Cardiac fibroblast (primary cell): ENCODE data around the gene PLAAT4.

Experiments
- DNase-seq, 2 donors: peaks; one replicate each; pipeline versions ENCODE4 v3.0.0 to v3.0.0-alpha.2; 2010; ENCODE audit warnings: low read depth in 2 of 2
- H3K4me3 ChIP-seq, 2 donors: replicated peaks in 1 of 2; 1 replicate in 1 of 2; 2 replicates in 1 of 2; pipeline ENCODE4 v1.5.1; 2011; ENCODE audit warnings: low read depth in 2 of 2, low read length in 2 of 2, mild to moderate bottlenecking in 2 of 2, moderate library complexity in 1 of 2
- CTCF ChIP-seq: IDR thresholded peaks from one replicate; pipeline ENCODE4 v1.5.1; 2011; ENCODE audit warnings: low read depth, mild to moderate bottlenecking, low read length, inconsistent platforms

Gene PLAAT4

GRCh38 chr11:63558459-63559157, 22.0 kb downstream of the PLAAT4 start:
- TF ChIP-seq CTCF: no peak
- H3K4me3 ChIP-seq: no peak overlapping the region
- DNase-seq: no peak

GRCh38 chr11:63560506-63561180, 24.0 kb downstream of the PLAAT4 start:
- no peak overlapping the region for H3K4me3 ChIP-seq
- DNase-seq: peak in 1 of 2 donors; percentile 42
- no peak for TF ChIP-seq CTCF

DNA sequence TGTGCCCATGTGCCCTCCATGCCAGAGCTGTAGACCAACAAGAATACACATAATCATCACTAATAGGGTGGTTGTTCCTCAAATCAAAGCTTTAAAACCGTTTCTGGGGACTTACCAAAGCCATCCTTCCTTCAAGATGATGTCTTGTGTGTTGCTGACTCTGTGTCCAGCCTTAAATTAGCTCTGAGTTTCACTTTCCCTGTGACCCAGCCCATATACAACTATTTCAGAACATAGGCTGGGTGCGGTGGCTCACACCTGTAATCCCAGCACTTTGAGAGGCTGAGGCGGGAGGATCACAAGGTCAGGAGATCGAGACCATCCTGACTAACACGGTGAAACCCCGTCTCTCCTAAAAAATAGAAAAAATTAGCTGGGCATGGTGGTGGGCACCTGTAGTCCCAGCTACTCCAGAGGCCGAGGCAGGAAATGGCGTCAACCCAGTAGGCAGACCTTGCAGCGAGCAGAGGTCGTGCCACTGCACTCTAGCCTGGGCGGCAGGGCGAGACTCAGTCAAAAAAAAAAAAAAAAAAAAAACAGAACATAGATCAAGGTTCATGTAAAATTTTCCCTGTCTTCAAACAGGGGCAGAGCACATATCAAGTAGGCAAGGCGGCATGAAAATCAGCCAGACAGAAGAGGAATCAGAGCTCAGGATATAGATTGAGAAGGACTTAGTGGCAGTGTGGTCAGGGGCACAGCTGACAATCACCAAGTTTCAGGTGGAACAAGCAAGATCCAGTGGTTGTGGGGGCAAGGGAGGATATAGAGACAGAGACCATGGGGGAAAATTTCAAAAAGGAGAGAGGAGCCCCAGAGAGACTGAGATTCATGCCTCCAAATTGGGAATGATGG, 26.8 kb downstream of the PLAAT4 start, which contains the start of gene PLAAT2:
PLAAT2 (minus strand) TSS at position 179 of the 855 bp plus-strand sequence; CDS start at position 124, 55 bp downstream.
- DNase-seq: no peak
- TF ChIP-seq CTCF: no peak
- no peak within 1 kb of the TSS for H3K4me3 ChIP-seq

DNA sequence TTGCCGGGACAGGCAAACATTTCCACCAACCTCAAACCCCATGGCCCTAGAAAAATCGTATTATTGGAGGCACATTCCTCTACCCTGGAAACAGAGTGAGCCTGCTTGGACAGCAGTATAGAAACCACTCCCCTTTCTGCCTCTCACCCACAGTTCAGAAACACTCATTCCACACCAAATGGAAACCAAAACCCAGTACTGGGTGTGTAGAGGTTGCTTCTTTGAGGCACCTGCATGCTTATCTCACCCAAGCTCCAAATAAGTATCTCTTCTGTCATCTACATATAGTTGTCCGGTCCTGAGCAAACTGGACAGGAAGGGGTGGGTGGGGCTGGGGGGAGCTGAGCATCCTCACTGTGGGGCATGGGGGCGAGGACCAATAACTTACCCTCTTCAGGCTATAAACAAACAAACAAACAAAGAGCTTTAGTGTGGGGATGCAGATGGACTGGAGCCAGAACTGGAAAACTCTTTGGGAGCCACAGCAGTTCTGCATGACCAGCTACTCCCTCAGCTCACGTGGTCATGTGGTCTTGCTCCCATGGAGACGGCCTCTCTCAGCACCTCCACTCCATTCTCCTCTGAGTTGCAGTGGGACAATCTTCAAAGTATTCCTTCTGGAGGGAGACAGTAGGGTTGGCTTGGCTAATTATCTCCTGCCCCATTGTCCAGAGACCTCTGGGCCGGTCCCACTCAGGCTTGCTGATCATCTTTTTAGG, 27.6 kb downstream of the PLAAT4 start:
- TF ChIP-seq CTCF: no peak
- DNase-seq: no peak
- H3K4me3 ChIP-seq: no peak overlapping the region

DNA sequence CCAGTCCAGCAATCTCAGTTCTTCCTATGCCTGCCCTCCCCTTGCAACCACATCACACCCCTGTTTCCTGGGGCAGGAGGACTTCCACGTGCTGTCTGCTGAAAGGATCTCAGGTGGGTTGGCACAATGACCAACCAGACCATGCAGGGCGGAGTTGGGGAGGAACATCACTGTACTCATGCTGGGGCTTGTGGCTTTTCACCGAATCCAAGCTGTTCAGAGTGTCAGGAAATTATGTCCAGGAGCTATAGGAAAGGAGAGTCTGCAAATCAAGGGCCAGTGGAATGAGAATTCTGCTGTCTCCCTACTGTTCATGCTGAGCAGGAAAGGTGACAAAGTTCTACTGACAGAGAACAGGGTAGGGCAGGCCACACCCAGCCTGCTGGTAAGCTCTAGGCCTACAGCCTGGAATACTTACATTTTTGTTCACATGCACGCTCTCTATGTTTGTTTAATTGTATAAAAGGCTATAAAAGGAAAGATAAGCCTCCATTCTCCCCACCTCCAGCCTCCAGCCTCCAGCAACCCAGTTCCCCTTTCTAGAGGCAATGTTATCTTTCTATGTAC, 28.3 kb downstream of the PLAAT4 start:
- DNase-seq: no peak
- no peak overlapping the region for H3K4me3 ChIP-seq
- no peak for TF ChIP-seq CTCF
